ENCODE measurements around the gene TMEM53. TPM values are rescaled to one million over a fixed set of nuclear protein-coding genes. Genes with fewer than 3 reads are reported as not detected.

The TMEM53 gene
- total RNA-seq, 1 donor from 2014 or later = 8.1 TPM

DNA sequence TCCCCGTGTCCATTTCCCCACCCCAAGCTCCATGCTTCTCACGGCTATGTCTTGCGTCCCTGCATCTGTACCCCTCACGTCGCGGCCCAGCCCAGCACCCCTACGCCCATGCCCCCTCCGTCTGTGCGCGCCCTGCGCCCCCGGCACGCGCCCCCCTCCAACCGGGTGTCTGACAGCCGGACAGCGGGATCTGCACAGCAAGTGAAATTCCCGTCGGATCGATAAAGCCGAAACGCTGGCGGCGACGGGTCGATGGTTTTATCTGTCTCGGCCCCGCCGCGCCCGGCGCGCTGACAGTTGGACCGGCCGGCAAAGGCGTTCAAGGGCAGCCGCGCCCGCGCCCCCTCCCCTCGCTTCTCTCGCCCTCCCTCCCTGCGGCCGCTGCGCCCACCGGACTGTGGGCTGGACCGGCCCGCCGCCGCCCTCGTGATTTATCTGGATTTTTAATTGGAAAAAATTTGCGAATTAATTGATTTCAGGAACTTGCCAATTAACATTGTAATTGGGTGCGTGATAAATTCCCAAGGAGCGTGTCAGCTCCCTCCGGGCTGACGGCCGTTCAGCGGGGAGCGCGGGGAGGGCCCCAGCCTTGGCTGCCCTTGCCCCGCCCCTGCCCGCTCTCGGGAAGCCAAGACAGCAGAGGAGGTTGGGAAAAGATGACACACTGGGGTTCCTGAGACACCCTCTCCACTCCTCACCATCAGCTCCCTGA is 57.1 kb downstream of the TMEM53 start:
- ATAC-seq (ENCODE audit: poor library complexity) = peak; percentile 54
- no peak for DNase-seq
- intact Hi-C loops (cut with DNase I) = no loop called here

GRCh38 chr1:44616284-44616990 is 57.8 kb downstream of the TMEM53 start:
- intact Hi-C loops (cut with DNase I) = no loop called here

DNA sequence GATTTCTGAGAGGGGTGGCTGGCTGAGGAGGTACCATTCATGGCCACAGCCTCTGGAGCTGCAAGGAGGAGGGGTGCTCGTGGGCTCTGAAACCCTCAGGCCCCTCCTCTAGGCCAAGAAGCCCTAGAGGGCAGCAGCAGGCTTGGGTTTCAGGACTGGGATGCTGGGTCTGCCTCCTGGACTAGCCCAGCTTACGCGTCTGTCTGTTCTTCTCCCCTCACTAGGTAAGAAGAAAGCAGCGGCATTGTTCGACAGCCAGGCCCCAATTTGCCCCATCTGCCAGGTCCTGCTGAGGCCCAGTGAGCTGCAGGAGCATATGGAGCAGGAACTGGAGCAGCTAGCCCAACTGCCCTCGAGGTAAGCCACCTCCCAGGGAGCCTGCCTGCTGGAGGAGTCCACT is 60.3 kb downstream of the TMEM53 start:
- DNase-seq (no peak), ATAC-seq (ENCODE audit: poor library complexity) (no peak)
- intact Hi-C loops (cut with DNase I) = no loop called here

More at GRCh38 chr1:44616284-44616990, 57.8 kb downstream of the TMEM53 start:
- no peak for ATAC-seq (ENCODE audit: poor library complexity)
- no peak for DNase-seq

GRCh38 chr1:44611866-44612265 is 62.4 kb downstream of the TMEM53 start:
- DNase-seq (no peak), ATAC-seq (ENCODE audit: poor library complexity) (no peak)
- intact Hi-C loops (cut with DNase I) = no loop called here

DNA sequence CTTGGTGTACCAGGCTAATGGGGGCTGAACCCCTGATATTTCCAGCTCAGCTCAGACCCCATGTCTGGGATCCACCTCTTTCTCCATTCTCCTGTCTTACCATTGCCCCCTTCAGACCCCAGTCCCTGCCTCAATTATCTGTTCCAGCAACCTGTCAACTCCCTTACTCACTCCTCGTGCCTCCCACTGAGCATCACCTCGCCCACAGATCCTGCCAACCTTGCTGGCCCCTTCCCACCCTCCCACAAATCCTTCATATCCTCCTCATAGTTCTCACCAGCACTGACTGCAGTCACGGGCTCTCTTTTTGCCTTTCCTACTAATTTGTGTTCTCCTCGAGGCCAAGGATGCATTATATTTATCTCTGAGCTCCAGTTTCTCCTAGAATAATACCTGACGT is 62.9 kb downstream of the TMEM53 start:
- DNase-seq (no peak), ATAC-seq (ENCODE audit: poor library complexity) (no peak)
- intact Hi-C loops (cut with DNase I) = no loop called here

GRCh38 chr1:44610527-44611148 is 63.6 kb downstream of the TMEM53 start:
- intact Hi-C loops (cut with DNase I) = no loop called here
- ATAC-seq (ENCODE audit: poor library complexity) (no peak), DNase-seq (no peak)

- no peak for ATAC-seq (ENCODE audit: poor library complexity)
These were observed 64.3 kb downstream of the TMEM53 start for GRCh38 chr1:44609768-44610526.

DNA sequence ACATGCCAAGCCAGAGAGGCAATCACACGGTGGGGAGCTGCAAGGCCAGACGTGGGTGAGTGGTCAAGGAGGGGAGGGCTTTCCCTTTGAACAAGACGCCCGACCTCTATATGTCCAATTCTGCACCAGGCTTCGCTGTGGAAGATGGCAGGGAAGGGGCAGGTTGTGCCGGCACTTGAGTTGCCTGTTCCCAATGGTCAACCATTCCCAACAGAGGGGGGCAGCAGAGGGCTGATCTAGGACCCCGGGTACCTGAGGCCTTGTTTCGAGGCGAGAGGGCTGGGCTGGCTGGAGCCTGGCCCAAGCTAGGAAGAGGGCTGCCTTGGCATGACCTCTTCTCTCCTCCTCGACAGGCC is 64.9 kb downstream of the TMEM53 start:
- ATAC-seq (ENCODE audit: poor library complexity) (peak; percentile 86), DNase-seq (peak; percentile 74)

More at GRCh38 chr1:44609768-44610526, 64.3 kb downstream of the TMEM53 start:
- DNase-seq = no peak
- intact Hi-C loops (cut with DNase I) = loop anchor here (2.0 kb wide), 1 partner anchor 43 kb away; no protein-coding TSS in a partner anchor

DNA sequence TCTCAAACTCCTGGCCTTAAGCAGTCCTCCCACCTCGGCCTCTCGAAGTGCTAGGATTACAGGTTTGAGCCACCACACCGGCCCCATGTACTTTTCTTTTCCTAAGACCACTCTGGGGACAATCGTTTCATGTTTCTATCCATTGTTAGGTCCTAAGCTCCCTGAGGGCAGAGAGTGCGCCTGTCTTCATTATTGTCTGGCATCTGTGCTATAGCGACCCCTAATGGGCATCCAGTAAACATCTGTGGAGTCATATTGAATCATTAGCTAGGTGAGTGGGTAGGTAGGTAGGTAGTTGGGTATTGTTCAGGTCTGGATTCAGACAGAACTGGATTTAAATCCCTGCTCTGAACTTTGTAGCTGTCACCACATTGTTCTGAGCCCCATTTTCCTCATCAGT is 66.1 kb downstream of the TMEM53 start:
- intact Hi-C loops (cut with DNase I) = loop anchor here (2.0 kb wide), 1 partner anchor 45 kb away; no protein-coding TSS in a partner anchor
- ATAC-seq (ENCODE audit: poor library complexity) (no peak), DNase-seq (no peak)

More for the DNA sequence above, 64.9 kb downstream of the TMEM53 start:
- intact Hi-C loops (cut with DNase I) = loop anchor here (2.0 kb wide), 1 partner anchor 43 kb away; no protein-coding TSS in a partner anchor

- no peak for ATAC-seq (ENCODE audit: poor library complexity)
- intact Hi-C loops (cut with DNase I) = no loop called here
These were observed 67.5 kb downstream of the TMEM53 start for GRCh38 chr1:44606701-44607281.

GRCh38 chr1:44605914-44606615 is 68.2 kb downstream of the TMEM53 start:
- DNase-seq (no peak), ATAC-seq (ENCODE audit: poor library complexity) (no peak)
- intact Hi-C loops (cut with DNase I) = no loop called here

More at GRCh38 chr1:44606701-44607281, 67.5 kb downstream of the TMEM53 start:
- DNase-seq = no peak

DNA sequence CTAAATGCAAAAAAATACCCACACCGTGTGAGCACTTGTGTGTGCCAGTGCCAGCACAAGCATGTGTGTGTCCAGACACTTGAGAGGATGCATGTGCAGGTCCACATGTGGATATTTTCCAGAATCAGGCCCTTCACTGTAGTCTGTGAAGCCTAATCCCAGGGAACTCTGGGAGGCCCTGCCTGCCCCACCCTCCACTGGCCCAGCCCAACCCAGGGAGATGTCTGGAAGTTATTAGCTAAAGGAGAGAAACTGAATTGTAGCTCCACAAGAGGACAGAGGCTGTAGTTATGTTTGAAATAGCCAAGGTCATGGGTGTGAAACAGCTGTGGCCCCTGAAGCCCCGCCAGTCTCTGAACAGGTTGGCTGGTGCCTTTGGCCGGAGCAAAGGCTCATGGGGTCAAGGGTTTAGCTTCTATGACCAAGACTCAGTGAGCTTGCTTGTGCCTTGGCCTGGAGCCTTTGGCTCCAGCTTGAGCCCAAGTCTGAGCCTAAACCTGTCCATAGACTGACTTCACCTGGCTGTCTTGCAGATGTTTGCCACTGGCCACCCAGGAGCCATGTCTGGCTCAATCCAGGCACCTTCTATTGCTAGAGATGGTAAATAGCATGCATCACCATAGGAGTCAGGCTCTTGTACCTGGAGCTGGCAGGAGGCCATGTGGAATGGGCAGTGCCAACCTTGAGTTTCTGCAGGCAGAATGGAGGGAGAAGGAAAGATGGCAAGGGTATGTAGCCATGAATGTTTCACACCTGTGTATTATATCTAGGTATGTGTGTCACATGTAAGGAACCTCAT is 69.9 kb downstream of the TMEM53 start:
- intact Hi-C loops (cut with DNase I) = no loop called here
- no peak for ATAC-seq (ENCODE audit: poor library complexity)
- DNase-seq = no peak

GRCh38 chr1:44603718-44604117 is 70.6 kb downstream of the TMEM53 start:
- no peak for ATAC-seq (ENCODE audit: poor library complexity)
- intact Hi-C loops (cut with DNase I) = no loop called here
- DNase-seq = no peak

Data from Right ventricle myocardium superior (tissue), 1 donor.